A673 (cell line): ENCODE measurements around the gene CCDC32.

Experiments
- CTCF ChIP-seq: fragments of 300-800, 200-600 bp; sonication (generic); conservative IDR thresholded peaks from 2 replicates; pipeline ENCODE4 v1.5.1; 2017; ENCODE audit warnings: low read depth, mild to moderate bottlenecking, antibody characterized with exemption, low read length, moderate library complexity, mixed read lengths
- EZH2 ChIP-seq: fragments of 200-600 bp; sonication (generic); IDR thresholded peaks from 2 replicates; pipeline ENCODE4 v1.6.1; 2017; ENCODE audit warnings: borderline replicate concordance, low read depth, mild to moderate bottlenecking, mixed read lengths, antibody characterized with exemption, low read length; ENCODE audit not compliant: poor library complexity, severe bottlenecking

DNA sequence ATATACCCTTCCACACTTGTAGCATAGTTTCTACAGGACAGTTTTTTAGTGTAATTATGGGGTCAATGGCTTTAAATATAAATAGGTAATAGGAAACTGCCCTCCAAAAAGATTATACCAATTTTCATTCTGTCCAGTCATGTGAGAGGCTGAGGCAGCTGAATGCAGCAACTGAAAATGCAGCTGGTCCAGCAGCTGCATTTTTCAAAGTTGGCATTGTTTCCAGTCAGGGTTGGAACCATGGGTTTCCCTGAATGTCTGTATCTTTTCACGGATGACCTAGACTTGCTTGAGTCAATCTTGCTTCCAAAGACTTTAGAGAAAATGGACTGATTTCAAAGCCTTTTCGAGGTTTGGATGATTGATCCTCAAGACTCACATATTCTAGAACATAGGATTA, 19.3 kb upstream of the CCDC32 start:
- TF ChIP-seq EZH2 (no peak), CTCF (no peak)
